HUES6 (cell line): ENCODE measurements around the gene CTNNAL1.

ENCODE experiments used
- H3K27ac ChIP-seq: 2 replicates; pipeline ENCODE4 v1.7.0; 2013; ENCODE audit warnings: low read depth, mild to moderate bottlenecking, low read length, inconsistent platforms
- H3K27me3 ChIP-seq: 2 replicates; pipeline ENCODE4 v1.6.1; 2013; ENCODE audit warnings: low read length; ENCODE audit not compliant: control insufficient read depth, insufficient read depth
- H3K36me3 ChIP-seq: 2 replicates; pipeline ENCODE4 v1.6.1; 2013; ENCODE audit warnings: low read length; ENCODE audit not compliant: control insufficient read depth, insufficient read depth
- H3K4me1 ChIP-seq: 2 replicates; pipeline ENCODE4 v1.6.1; 2013; ENCODE audit warnings: low read length; ENCODE audit not compliant: control insufficient read depth, insufficient read depth
- H3K4me3 ChIP-seq: 2 replicates; pipeline ENCODE4 v1.5.1; 2013; ENCODE audit warnings: low read depth, low read length
- H3K9ac ChIP-seq: one replicate; pipeline ENCODE4 v1.6.1; 2013; ENCODE audit warnings: mild to moderate bottlenecking, low read length
- H3K9me3 ChIP-seq: 2 replicates; pipeline ENCODE4 v1.6.1; 2013; ENCODE audit warnings: low read depth, low read length; ENCODE audit not compliant: control insufficient read depth, insufficient read depth

Gene CTNNAL1

GRCh38 chr9:109027176-109027575 lies 13.9 kb upstream of the CTNNAL1 start:
- no peak overlapping the region for H3K9ac ChIP-seq
- no peak overlapping the region for H3K27ac ChIP-seq
- peaks cover 15% of the 10 kb centered on the region; the same call in 1 of the 2 replicates for H3K4me1 ChIP-seq
- no peaks in the 10 kb centered on the region for H3K27me3 ChIP-seq
- H3K9me3 ChIP-seq: no peaks in the 10 kb centered on the region
- peaks cover 18% of the 10 kb centered on the region for H3K36me3 ChIP-seq
- H3K4me3 ChIP-seq: no peak overlapping the region

GRCh38 chr9:109026306-109026705 lies 13.0 kb upstream of the CTNNAL1 start:
- Histone ChIP-seq H3K9me3 (no peaks in the 10 kb centered on the region), H3K27ac (no peak overlapping the region), H3K4me3 (no peak overlapping the region), H3K36me3 (peaks cover 13% of the 10 kb centered on the region; the same call in 1 of the 2 replicates), H3K4me1 (peaks cover 15% of the 10 kb centered on the region; the same call in 1 of the 2 replicates), H3K27me3 (no peaks in the 10 kb centered on the region), H3K9ac (no peak overlapping the region)

- Histone ChIP-seq H3K4me3 (no peak overlapping the region), H3K27me3 (no peaks in the 10 kb centered on the region), H3K9me3 (no peaks in the 10 kb centered on the region), H3K27ac (no peak overlapping the region), H3K36me3 (peaks cover 34% of the 10 kb centered on the region), H3K9ac (no peak overlapping the region), H3K4me1 (peaks cover 15% of the 10 kb centered on the region; the same call in 1 of the 2 replicates)
These were observed 9.6 kb upstream of the CTNNAL1 start for GRCh38 chr9:109022873-109023272.

- Histone ChIP-seq H3K4me1 (peaks cover 15% of the 10 kb centered on the region; the same call in 1 of the 2 replicates), H3K4me3 (no peak overlapping the region), H3K27me3 (no peaks in the 10 kb centered on the region), H3K9me3 (no peaks in the 10 kb centered on the region), H3K9ac (no peak overlapping the region), H3K36me3 (peaks cover 31% of the 10 kb centered on the region), H3K27ac (no peak overlapping the region)
These were observed 7.5 kb upstream of the CTNNAL1 start for GRCh38 chr9:109020581-109021511.

GRCh38 chr9:109020113-109020512 lies 6.8 kb upstream of the CTNNAL1 start:
- no peak overlapping the region for H3K27ac ChIP-seq
- H3K4me1 ChIP-seq: peaks cover 15% of the 10 kb centered on the region; the same call in 1 of the 2 replicates
- peaks cover 31% of the 10 kb centered on the region for H3K36me3 ChIP-seq
- no peak overlapping the region for H3K4me3 ChIP-seq
- H3K27me3 ChIP-seq: no peaks in the 10 kb centered on the region
- H3K9me3 ChIP-seq: no peaks in the 10 kb centered on the region
- H3K9ac ChIP-seq: no peak overlapping the region

- H3K27ac ChIP-seq: no peak overlapping the region
These were observed 6.1 kb upstream of the CTNNAL1 start for GRCh38 chr9:109019420-109019819.

GRCh38 chr9:109017493-109017892 lies 4.2 kb upstream of the CTNNAL1 start:
- Histone ChIP-seq H3K27ac (no peak overlapping the region), H3K36me3 (peaks cover 28% of the 10 kb centered on the region), H3K9ac (no peak overlapping the region), H3K4me1 (peaks cover 10% of the 10 kb centered on the region; the same call in 1 of the 2 replicates), H3K4me3 (no peak overlapping the region), H3K27me3 (peaks cover under 1% of the 10 kb centered on the region; the same call in 1 of the 2 replicates), H3K9me3 (no peaks in the 10 kb centered on the region)

More at GRCh38 chr9:109019420-109019819, 6.1 kb upstream of the CTNNAL1 start:
- Histone ChIP-seq H3K4me3 (no peak overlapping the region), H3K4me1 (peaks cover 16% of the 10 kb centered on the region; the same call in 1 of the 2 replicates), H3K9me3 (no peaks in the 10 kb centered on the region), H3K9ac (no peak overlapping the region), H3K36me3 (peaks cover 30% of the 10 kb centered on the region), H3K27me3 (no peaks in the 10 kb centered on the region)

- Histone ChIP-seq H3K27ac (no peak overlapping the region), H3K27me3 (peaks cover 5% of the 10 kb centered on the region; the same call in 1 of the 2 replicates), H3K36me3 (peaks cover 28% of the 10 kb centered on the region), H3K9ac (no peak overlapping the region), H3K4me1 (peaks cover 14% of the 10 kb centered on the region), H3K4me3 (no peak overlapping the region), H3K9me3 (no peaks in the 10 kb centered on the region)
These were observed 3.8 kb upstream of the CTNNAL1 start for GRCh38 chr9:109017061-109017460.

GRCh38 chr9:109016132-109016531 lies 2.8 kb upstream of the CTNNAL1 start:
- no peak overlapping the region for H3K9ac ChIP-seq
- H3K27ac ChIP-seq: no peak overlapping the region
- peaks cover 21% of the 10 kb centered on the region for H3K4me1 ChIP-seq
- peaks cover 27% of the 10 kb centered on the region for H3K36me3 ChIP-seq
- H3K4me3 ChIP-seq: no peak overlapping the region
- no peaks in the 10 kb centered on the region for H3K9me3 ChIP-seq
- peaks cover 7% of the 10 kb centered on the region; the same call in 1 of the 2 replicates for H3K27me3 ChIP-seq

GRCh38 chr9:109014608-109015280 lies 1.4 kb upstream of the CTNNAL1 start:
- H3K9ac ChIP-seq: no peak overlapping the region
- H3K4me3 ChIP-seq: no peak overlapping the region
- peaks cover 7% of the 10 kb centered on the region; the same call in 1 of the 2 replicates for H3K27me3 ChIP-seq
- H3K4me1 ChIP-seq: peaks cover 21% of the 10 kb centered on the region
- peaks cover 14% of the 10 kb centered on the region for H3K36me3 ChIP-seq
- no peaks in the 10 kb centered on the region for H3K9me3 ChIP-seq
- no peak overlapping the region for H3K27ac ChIP-seq
